HCT116 (cell line): ENCODE measurements around the gene CRADD. TPM values are rescaled to one million over a fixed set of nuclear protein-coding genes. Genes with fewer than 3 reads are reported as not detected.
A peak's percentile ranks its signal among the peaks of the same experiment; 100 is the strongest.

Experiments
- ATAC-seq: fragments of 200-7000 bp; cut with Tn5 transposase; 2 replicates; pipeline ENCODE4 v1.9.1; 2020; ENCODE audit warnings: mild to moderate bottlenecking, moderate library complexity
- BruUV-seq: library from RNA; stranded (reverse); fragments of 400-500 nt; replicated peaks from 2 replicates; lab custom pipeline; 2021; lab: Mats Ljungman, UMichigan
- CTCF ChIA-PET: fragments of 300-600 bp; sonication (Branson Sonifier 250); formaldehyde crosslinking; loops from one replicate; lab custom pipeline; 2021; ENCODE audit warnings: antibody characterized with exemption; lab: Charles Lee
- POLR2A ChIA-PET: fragments of 300-600, 350-600 bp; sonication (Branson Sonifier 250); formaldehyde crosslinking; loops from one replicate; lab custom pipeline; 2021; ENCODE audit warnings: antibody characterized with exemption; lab: Charles Lee
- RAD21 ChIA-PET, 2 experiments: fragments of 300-600 bp; sonication (Branson Sonifier 250); formaldehyde crosslinking; loops; one replicate each; lab custom pipeline; 2023; ENCODE audit warnings: low total read pairs in 2 of 2; ENCODE audit not compliant: uncharacterized antibody in 2 of 2, unreplicated experiment in 2 of 2, low non-redundant PET in 1 of 2; lab: Charles Lee
- DNase-seq: peaks from one replicate; pipeline ENCODE4 v3.0.0-alpha.2; 2010; ENCODE audit warnings: low read depth, low spot score
- H2AFZ ChIP-seq: fragments of 200-600 bp; shearing (Covaris generic), sonication (generic); 2 replicates; pipeline ENCODE4 v1.6.1; 2017; ENCODE audit warnings: low read depth, mixed run types, mixed read lengths, antibody characterized with exemption, low read length; ENCODE audit not compliant: poor library complexity, severe bottlenecking
- H3K27ac ChIP-seq: 2 replicates; pipeline ENCODE4 v1.5.1; 2012; ENCODE audit warnings: low read depth, low read length
- H3K27me3 ChIP-seq: fragments of 200-600 bp; sonication (generic); 2 replicates; pipeline ENCODE4 v1.6.1; 2016; ENCODE audit warnings: mixed run types, low read length, mixed read lengths; ENCODE audit not compliant: insufficient read depth
- H3K36me3 ChIP-seq, 2 experiments: fragments of 200-500 bp in 1 of 2; fragments of 200-600 bp in 1 of 2; sonication (Bioruptor generic) in 1 of 2; sonication (generic) in 1 of 2; 2 replicates each; pipeline versions ENCODE4 v1.5.1 to v1.6.1; 2014 to 2016; ENCODE audit warnings: low read length in 2 of 2, inconsistent platforms in 1 of 2, mixed read lengths in 1 of 2, mixed run types in 1 of 2; ENCODE audit not compliant: insufficient read depth in 2 of 2, control insufficient read depth in 1 of 2
- H3K4me1 ChIP-seq, 2 experiments: fragments of 200-600 bp in 1 of 2; sonication (generic) in 1 of 2; 2 replicates each; pipeline versions ENCODE4 v1.5.1 to v1.6.1; 2012 to 2017; ENCODE audit warnings: low read length in 2 of 2, inconsistent platforms in 1 of 2, mild to moderate bottlenecking in 1 of 2, mixed read lengths in 1 of 2, mixed run types in 1 of 2, moderate library complexity in 1 of 2; ENCODE audit not compliant: insufficient read depth in 2 of 2, control insufficient read depth in 1 of 2
- H3K4me2 ChIP-seq: fragments of 200-600 bp; sonication (generic); 2 replicates; pipeline ENCODE4 v1.6.1; 2017; ENCODE audit warnings: mixed run types, low read length, mixed read lengths
- H3K4me3 ChIP-seq, 2 experiments: fragments of 200-600 bp in 1 of 2; sonication (generic) in 1 of 2; replicated peaks in 1 of 2; 2 replicates each; pipeline ENCODE4 v1.5.1; 2011 to 2016; ENCODE audit warnings: low read length in 2 of 2, control low read depth in 1 of 2, low read depth in 1 of 2, mild to moderate bottlenecking in 1 of 2, mixed read lengths in 1 of 2, mixed run types in 1 of 2
- H3K79me2 ChIP-seq: fragments of 200-600 bp; sonication (generic); 2 replicates; pipeline ENCODE4 v1.6.1; 2017; ENCODE audit warnings: mild to moderate bottlenecking, mixed run types, low read length, moderate library complexity, mixed read lengths; ENCODE audit not compliant: insufficient read depth
- H3K9ac ChIP-seq: fragments of 200-600 bp; sonication (generic); 2 replicates; pipeline ENCODE4 v1.6.1; 2016; ENCODE audit warnings: low read length, mixed read lengths
- H3K9me2 ChIP-seq: fragments of 200-600 bp; sonication (generic), shearing (Covaris generic); 2 replicates; pipeline ENCODE4 v1.6.1; 2017; ENCODE audit warnings: mixed run types, mild to moderate bottlenecking, moderate library complexity; ENCODE audit not compliant: insufficient read depth
- H3K9me3 ChIP-seq, 2 experiments: fragments of 200-500 bp in 1 of 2; fragments of 200-600 bp in 1 of 2; sonication (Bioruptor generic) in 1 of 2; sonication (generic) in 1 of 2; 2 replicates each; pipeline ENCODE4 v1.6.1; 2014 to 2017; ENCODE audit warnings: low read length in 2 of 2, mixed read lengths in 2 of 2, inconsistent platforms in 1 of 2, low read depth in 1 of 2, mild to moderate bottlenecking in 1 of 2, mixed run types in 1 of 2, moderate library complexity in 1 of 2; ENCODE audit not compliant: control insufficient read depth in 1 of 2, insufficient read depth in 1 of 2
- H4K20me1 ChIP-seq: fragments of 200-600 bp; sonication (generic), shearing (Covaris generic); 2 replicates; pipeline ENCODE4 v1.6.1; 2017; ENCODE audit warnings: mixed run types, mild to moderate bottlenecking, moderate library complexity; ENCODE audit not compliant: insufficient read depth
- CEBPB ChIP-seq: IDR thresholded peaks from 2 replicates; pipeline ENCODE4 v1.6.1; 2012; ENCODE audit warnings: low read depth
- EZH2phosphoT487 ChIP-seq: fragments of 200-600 bp; IDR thresholded peaks from 2 replicates; pipeline ENCODE4 v1.6.1; 2018; ENCODE audit warnings: antibody characterized with exemption, borderline replicate concordance
- JUND ChIP-seq: IDR thresholded peaks from 2 replicates; pipeline ENCODE4 v1.6.1; 2012
- RAD21 ChIP-seq: IDR thresholded peaks from 2 replicates; pipeline ENCODE4 v1.6.1; 2012; ENCODE audit warnings: low read depth, mild to moderate bottlenecking
- SIN3A ChIP-seq: IDR thresholded peaks from 2 replicates; pipeline ENCODE4 v1.6.1; 2012; ENCODE audit warnings: low read depth
- SP1 ChIP-seq: IDR thresholded peaks from 2 replicates; pipeline ENCODE4 v1.6.1; 2012; ENCODE audit warnings: low read depth
- ZFX ChIP-seq: fragments of 450-650 bp; IDR thresholded peaks from 2 replicates; pipeline ENCODE4 v1.6.1; 2017
- ZNF274 ChIP-seq: fragments of 200-500 bp; sonication (Bioruptor generic); IDR thresholded peaks from 2 replicates; pipeline ENCODE4 v1.6.1; 2014; ENCODE audit warnings: mild to moderate bottlenecking, low read depth, low read length, inconsistent platforms
- intact Hi-C: fragments of 100-400 bp; cut with micrococcal nuclease; formaldehyde crosslinking; loops from 2 replicates; pipeline ENCODE4 v1.10.0; 2022
- total RNA-seq: library from RNA; stranded (reverse); gene quantifications from one replicate; pipeline ENCODE4 v1.2.1, GENCODE V29; 2021; ENCODE audit not compliant: unreplicated experiment
- TF ChIP-seq, protein P1 (sequence below): IDR thresholded peaks from 2 replicates; pipeline ENCODE4 v1.6.1; 2012; ENCODE audit warnings: low read depth
- TF ChIP-seq, protein P2 (sequence below): IDR thresholded peaks from 2 replicates; pipeline ENCODE4 v1.6.1; 2012
- TF ChIP-seq, protein P3 (sequence below), 3 experiments: fragments of 200-600 bp in 1 of 3; sonication (generic) in 1 of 3; IDR thresholded peaks in 2 of 3; conservative IDR thresholded peaks in 1 of 3; 2 replicates each; pipeline ENCODE4 v1.5.1; 2012 to 2017; ENCODE audit warnings: low read depth in 2 of 3, low read length in 2 of 3, antibody characterized with exemption in 1 of 3, borderline replicate concordance in 1 of 3, control low read depth in 1 of 3, mild to moderate bottlenecking in 1 of 3, mixed read lengths in 1 of 3, mixed run types in 1 of 3, moderate library complexity in 1 of 3; ENCODE audit not compliant: insufficient read depth in 1 of 3

Gene CRADD
- total RNA-seq, 1 experiment from 2014 or later, result 12.2 TPM

DNA sequence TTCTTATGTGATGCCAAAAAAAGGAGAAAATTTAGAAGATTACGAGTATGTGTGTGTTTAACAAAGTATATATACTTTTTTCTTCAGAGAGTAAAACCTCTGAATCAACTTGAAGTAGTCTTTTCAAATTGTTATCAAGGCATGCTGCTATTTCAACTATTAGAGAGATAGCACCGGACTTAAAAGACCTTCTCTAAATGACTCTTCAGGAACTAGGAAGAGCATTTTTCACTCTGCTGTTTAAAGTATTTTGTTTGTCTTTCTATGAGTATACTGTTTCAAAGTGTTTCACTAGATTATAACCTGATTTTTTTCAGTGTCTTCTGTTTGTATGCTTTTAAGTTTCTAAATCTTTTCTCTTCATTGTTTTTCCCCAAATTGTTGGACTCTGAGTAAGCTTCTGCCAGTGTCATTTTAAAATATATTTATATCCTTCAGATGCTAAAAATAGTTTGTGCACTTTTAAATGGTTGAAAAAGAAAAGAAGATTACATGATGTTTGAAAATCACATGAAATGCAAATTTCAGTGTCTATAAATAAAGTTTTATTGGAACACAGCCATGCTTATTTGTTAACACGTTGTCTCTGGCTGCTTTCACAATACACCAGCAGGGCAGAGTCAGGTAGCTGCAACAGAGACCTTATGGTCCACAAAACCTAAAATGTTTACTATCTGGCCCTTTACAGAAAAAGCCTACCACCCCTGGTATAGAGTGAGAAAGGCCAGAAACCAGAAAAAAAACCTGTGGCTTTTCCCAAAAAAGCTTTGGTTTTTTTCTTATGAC is 21.3 kb downstream of the CRADD start:
- TF ChIP-seq RAD21 (no peak), EZH2phosphoT487 (no peak), SP1 (no peak), ZFX (no peak), CEBPB (0 out of 2 replicates have a peak, but pooled peaks have one; percentile 15), JUND (no peak), SIN3A (no peak), ZNF274 (no peak)
- TF ChIP-seq, protein P1, sequence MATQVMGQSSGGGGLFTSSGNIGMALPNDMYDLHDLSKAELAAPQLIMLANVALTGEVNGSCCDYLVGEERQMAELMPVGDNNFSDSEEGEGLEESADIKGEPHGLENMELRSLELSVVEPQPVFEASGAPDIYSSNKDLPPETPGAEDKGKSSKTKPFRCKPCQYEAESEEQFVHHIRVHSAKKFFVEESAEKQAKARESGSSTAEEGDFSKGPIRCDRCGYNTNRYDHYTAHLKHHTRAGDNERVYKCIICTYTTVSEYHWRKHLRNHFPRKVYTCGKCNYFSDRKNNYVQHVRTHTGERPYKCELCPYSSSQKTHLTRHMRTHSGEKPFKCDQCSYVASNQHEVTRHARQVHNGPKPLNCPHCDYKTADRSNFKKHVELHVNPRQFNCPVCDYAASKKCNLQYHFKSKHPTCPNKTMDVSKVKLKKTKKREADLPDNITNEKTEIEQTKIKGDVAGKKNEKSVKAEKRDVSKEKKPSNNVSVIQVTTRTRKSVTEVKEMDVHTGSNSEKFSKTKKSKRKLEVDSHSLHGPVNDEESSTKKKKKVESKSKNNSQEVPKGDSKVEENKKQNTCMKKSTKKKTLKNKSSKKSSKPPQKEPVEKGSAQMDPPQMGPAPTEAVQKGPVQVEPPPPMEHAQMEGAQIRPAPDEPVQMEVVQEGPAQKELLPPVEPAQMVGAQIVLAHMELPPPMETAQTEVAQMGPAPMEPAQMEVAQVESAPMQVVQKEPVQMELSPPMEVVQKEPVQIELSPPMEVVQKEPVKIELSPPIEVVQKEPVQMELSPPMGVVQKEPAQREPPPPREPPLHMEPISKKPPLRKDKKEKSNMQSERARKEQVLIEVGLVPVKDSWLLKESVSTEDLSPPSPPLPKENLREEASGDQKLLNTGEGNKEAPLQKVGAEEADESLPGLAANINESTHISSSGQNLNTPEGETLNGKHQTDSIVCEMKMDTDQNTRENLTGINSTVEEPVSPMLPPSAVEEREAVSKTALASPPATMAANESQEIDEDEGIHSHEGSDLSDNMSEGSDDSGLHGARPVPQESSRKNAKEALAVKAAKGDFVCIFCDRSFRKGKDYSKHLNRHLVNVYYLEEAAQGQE, result no peak
- TF ChIP-seq, protein P2, sequence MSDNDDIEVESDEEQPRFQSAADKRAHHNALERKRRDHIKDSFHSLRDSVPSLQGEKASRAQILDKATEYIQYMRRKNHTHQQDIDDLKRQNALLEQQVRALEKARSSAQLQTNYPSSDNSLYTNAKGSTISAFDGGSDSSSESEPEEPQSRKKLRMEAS, result 0 out of 2 replicates have a peak, but pooled peaks have one; percentile 15
- TF ChIP-seq, protein P3, sequence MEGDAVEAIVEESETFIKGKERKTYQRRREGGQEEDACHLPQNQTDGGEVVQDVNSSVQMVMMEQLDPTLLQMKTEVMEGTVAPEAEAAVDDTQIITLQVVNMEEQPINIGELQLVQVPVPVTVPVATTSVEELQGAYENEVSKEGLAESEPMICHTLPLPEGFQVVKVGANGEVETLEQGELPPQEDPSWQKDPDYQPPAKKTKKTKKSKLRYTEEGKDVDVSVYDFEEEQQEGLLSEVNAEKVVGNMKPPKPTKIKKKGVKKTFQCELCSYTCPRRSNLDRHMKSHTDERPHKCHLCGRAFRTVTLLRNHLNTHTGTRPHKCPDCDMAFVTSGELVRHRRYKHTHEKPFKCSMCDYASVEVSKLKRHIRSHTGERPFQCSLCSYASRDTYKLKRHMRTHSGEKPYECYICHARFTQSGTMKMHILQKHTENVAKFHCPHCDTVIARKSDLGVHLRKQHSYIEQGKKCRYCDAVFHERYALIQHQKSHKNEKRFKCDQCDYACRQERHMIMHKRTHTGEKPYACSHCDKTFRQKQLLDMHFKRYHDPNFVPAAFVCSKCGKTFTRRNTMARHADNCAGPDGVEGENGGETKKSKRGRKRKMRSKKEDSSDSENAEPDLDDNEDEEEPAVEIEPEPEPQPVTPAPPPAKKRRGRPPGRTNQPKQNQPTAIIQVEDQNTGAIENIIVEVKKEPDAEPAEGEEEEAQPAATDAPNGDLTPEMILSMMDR (IDR thresholded peaks at IDR 0.05 in 2 of 3, conservative IDR thresholded peaks at IDR 0.05 in 1 of 3; ENCODE audit: borderline replicate concordance in 1 of 3, insufficient read depth in 1 of 3, low read depth in 2 of 3, low read length in 2 of 3), result no peak
- H3K4me3 ChIP-seq, result no peak overlapping the region
- H3K27me3 ChIP-seq, result no peaks in the 10 kb centered on the region
- DNase-seq (no peak), ATAC-seq (no peak)
- H3K27ac ChIP-seq, result no peak overlapping the region
- no peak overlapping the region for H3K9ac ChIP-seq
- H3K4me2 ChIP-seq, result peak overlapping the region; percentile 39
- no peaks in the 10 kb centered on the region for H3K79me2 ChIP-seq
- ChIA-PET POLR2A (no interaction called here), CTCF (no interaction called here), RAD21 (no interaction called here)
- peaks cover 10 to 51% of the 10 kb centered on the region in 2 experiments for H3K4me1 ChIP-seq
- intact Hi-C loops, result no loop called here
- H3K9me2 ChIP-seq, result no peaks in the 10 kb centered on the region
- no peaks in the 10 kb centered on the region for H3K9me3 ChIP-seq
- H3K36me3 ChIP-seq, result no peaks in the 10 kb centered on the region
- BruUV-seq, result no TSS peak
- no peak overlapping the region for H2AFZ ChIP-seq
- no peaks in the 10 kb centered on the region for H4K20me1 ChIP-seq
